Neural cell (in vitro differentiated cells): Measurements from ENCODE around the gene FIGNL2.
"Not testable (repeated sequence)": the region's sequence is repeated elsewhere in the genome, so short reads cannot be mapped to it uniquely, and the experiment has no call there.

Experiments used
- EP300 ChIP-seq: fragments of 450-650 bp; conservative IDR thresholded peaks from 2 replicates; pipeline ENCODE4 v1.6.1; 2014; ENCODE audit warnings: antibody characterized with exemption, mild to moderate bottlenecking, moderate library complexity; ENCODE audit not compliant: poor library complexity, severe bottlenecking
- EZH2 ChIP-seq: fragments of 200-600, 300-800 bp; shearing (Covaris generic), sonication (generic); IDR thresholded peaks from 2 replicates; pipeline ENCODE4 v1.6.1; 2014; ENCODE audit warnings: antibody characterized with exemption, low read length, borderline replicate concordance, mild to moderate bottlenecking; ENCODE audit not compliant: insufficient read depth, poor library complexity, severe bottlenecking
- TF ChIP-seq, protein P1 (sequence below): fragments of 450-650 bp; IDR thresholded peaks from 2 replicates; pipeline ENCODE4 v1.5.1; 2014; ENCODE audit warnings: antibody characterized with exemption, mild to moderate bottlenecking, moderate library complexity; ENCODE audit not compliant: poor library complexity, severe bottlenecking

DNA sequence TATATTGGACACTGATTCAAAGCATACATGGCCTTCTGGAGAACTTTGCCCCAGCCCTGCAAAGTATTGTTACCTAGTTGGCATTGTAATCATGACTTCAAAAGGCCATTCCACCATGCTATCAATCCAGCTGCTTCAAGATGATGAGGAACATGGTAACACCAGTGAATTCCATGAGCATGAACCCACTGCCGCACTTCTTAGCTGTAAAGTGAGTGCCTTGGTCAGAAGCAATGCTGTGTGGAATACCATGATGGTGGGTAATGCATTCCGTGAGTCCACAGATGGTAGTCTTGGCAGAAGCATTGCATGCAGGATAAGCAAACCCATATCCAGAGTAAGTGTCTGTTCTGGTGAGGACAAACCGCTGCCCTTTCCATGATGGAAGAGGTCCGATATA, 50.5 kb downstream of the FIGNL2 start:
- not testable (repeated sequence) for TF ChIP-seq EZH2, EP300
- TF ChIP-seq, protein P1, sequence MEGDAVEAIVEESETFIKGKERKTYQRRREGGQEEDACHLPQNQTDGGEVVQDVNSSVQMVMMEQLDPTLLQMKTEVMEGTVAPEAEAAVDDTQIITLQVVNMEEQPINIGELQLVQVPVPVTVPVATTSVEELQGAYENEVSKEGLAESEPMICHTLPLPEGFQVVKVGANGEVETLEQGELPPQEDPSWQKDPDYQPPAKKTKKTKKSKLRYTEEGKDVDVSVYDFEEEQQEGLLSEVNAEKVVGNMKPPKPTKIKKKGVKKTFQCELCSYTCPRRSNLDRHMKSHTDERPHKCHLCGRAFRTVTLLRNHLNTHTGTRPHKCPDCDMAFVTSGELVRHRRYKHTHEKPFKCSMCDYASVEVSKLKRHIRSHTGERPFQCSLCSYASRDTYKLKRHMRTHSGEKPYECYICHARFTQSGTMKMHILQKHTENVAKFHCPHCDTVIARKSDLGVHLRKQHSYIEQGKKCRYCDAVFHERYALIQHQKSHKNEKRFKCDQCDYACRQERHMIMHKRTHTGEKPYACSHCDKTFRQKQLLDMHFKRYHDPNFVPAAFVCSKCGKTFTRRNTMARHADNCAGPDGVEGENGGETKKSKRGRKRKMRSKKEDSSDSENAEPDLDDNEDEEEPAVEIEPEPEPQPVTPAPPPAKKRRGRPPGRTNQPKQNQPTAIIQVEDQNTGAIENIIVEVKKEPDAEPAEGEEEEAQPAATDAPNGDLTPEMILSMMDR: not testable (repeated sequence)
